Liver (tissue), 9 donors: ENCODE results near the gene TIMM17A. TPM values are rescaled to one million over a fixed set of nuclear protein-coding genes. Genes with fewer than 3 reads are reported as not detected.

Experiments
- DNase-seq: peaks from one replicate; pipeline ENCODE4 v3.0.0-alpha.2; 2017; ENCODE audit warnings: low spot score
- H3K27ac ChIP-seq, 2 donors: one replicate each; pipeline ENCODE4 v1.7.0; 2013; ENCODE audit warnings: inconsistent platforms in 2 of 2, low read length in 2 of 2, control low read depth in 1 of 2, low read depth in 1 of 2, mild to moderate bottlenecking in 1 of 2
- H3K27me3 ChIP-seq, 4 donors: one replicate each; pipeline versions ENCODE4 v1.6.1 to v1.7.0; 2013; ENCODE audit warnings: low read length in 3 of 4, inconsistent platforms in 1 of 4, mild to moderate bottlenecking in 1 of 4, moderate library complexity in 1 of 4; ENCODE audit not compliant: control insufficient read depth in 4 of 4, insufficient read depth in 4 of 4
- H3K36me3 ChIP-seq, 4 donors: one replicate each; pipeline versions ENCODE4 v1.6.1 to v1.7.0; 2013; ENCODE audit warnings: low read length in 3 of 4, mild to moderate bottlenecking in 3 of 4, low read depth in 1 of 4, moderate library complexity in 1 of 4; ENCODE audit not compliant: control insufficient read depth in 4 of 4, insufficient read depth in 3 of 4
- H3K4me1 ChIP-seq, 4 donors: one replicate each; pipeline versions ENCODE4 v1.6.1 to v1.7.0; 2013; ENCODE audit warnings: low read length in 3 of 4, mild to moderate bottlenecking in 3 of 4, moderate library complexity in 1 of 4; ENCODE audit not compliant: control insufficient read depth in 4 of 4, insufficient read depth in 4 of 4
- H3K4me3 ChIP-seq, 3 donors: one replicate each; pipeline versions ENCODE4 v1.6.1 to v1.7.0; 2013; ENCODE audit warnings: low read length in 3 of 3, control low read depth in 1 of 3, low read depth in 1 of 3, mild to moderate bottlenecking in 1 of 3
- H3K9ac ChIP-seq, 2 donors: one replicate each; pipeline ENCODE4 v1.7.0; 2013; ENCODE audit warnings: low read length in 2 of 2, mild to moderate bottlenecking in 2 of 2, moderate library complexity in 2 of 2, control low read depth in 1 of 2, low read depth in 1 of 2
- H3K9me3 ChIP-seq, 4 donors: one replicate each; pipeline versions ENCODE4 v1.6.1 to v1.7.0; 2013; ENCODE audit warnings: low read length in 3 of 4; ENCODE audit not compliant: control insufficient read depth in 4 of 4
- EGR1 ChIP-seq, 2 donors: IDR thresholded peaks; 2 replicates each; pipeline ENCODE4 v1.6.1; 2016 to 2018; ENCODE audit warnings: antibody characterized with exemption in 2 of 2, low read depth in 2 of 2
- FOXA1 ChIP-seq: IDR thresholded peaks from 2 replicates; pipeline ENCODE4 v1.6.1; 2016; ENCODE audit warnings: antibody characterized with exemption
- FOXA2 ChIP-seq: IDR thresholded peaks from 2 replicates; pipeline ENCODE4 v1.6.1; 2016; ENCODE audit warnings: antibody characterized with exemption
- GABPA ChIP-seq, 2 donors: IDR thresholded peaks in 1 of 2; conservative IDR thresholded peaks in 1 of 2; 2 replicates each; pipeline ENCODE4 v1.6.1; 2016; ENCODE audit warnings: antibody characterized with exemption in 2 of 2, mild to moderate bottlenecking in 1 of 2, moderate library complexity in 1 of 2
- HNF4A ChIP-seq, 2 donors: conservative IDR thresholded peaks; 2 replicates each; pipeline ENCODE4 v1.6.1; 2016; ENCODE audit warnings: antibody characterized with exemption in 2 of 2, mild to moderate bottlenecking in 2 of 2
- HNF4G ChIP-seq: IDR thresholded peaks from 2 replicates; pipeline ENCODE4 v1.6.1; 2016; ENCODE audit warnings: antibody characterized with exemption
- JUND ChIP-seq, 2 donors: IDR thresholded peaks; 2 replicates each; pipeline ENCODE4 v1.6.1; 2016; ENCODE audit warnings: antibody characterized with exemption in 2 of 2
- NR2F2 ChIP-seq: IDR thresholded peaks from 2 replicates; pipeline ENCODE4 v1.6.1; 2016; ENCODE audit warnings: antibody characterized with exemption
- RAD21 ChIP-seq, 2 donors: IDR thresholded peaks; 2 replicates each; pipeline ENCODE4 v1.6.1; 2016; ENCODE audit warnings: antibody characterized with exemption in 2 of 2, mild to moderate bottlenecking in 2 of 2
- REST ChIP-seq: IDR thresholded peaks from 2 replicates; pipeline ENCODE4 v1.6.1; 2016; ENCODE audit warnings: antibody characterized with exemption, mild to moderate bottlenecking
- RXRA ChIP-seq, 2 donors: IDR thresholded peaks; 2 replicates each; pipeline ENCODE4 v1.6.1; 2017 to 2018; ENCODE audit warnings: antibody characterized with exemption in 2 of 2, mild to moderate bottlenecking in 1 of 2
- SP1 ChIP-seq: IDR thresholded peaks from 2 replicates; pipeline ENCODE4 v1.6.1; 2018; ENCODE audit warnings: antibody characterized with exemption, mild to moderate bottlenecking
- TAF1 ChIP-seq: conservative IDR thresholded peaks from 2 replicates; pipeline ENCODE4 v1.6.1; 2016; ENCODE audit warnings: antibody characterized with exemption, mild to moderate bottlenecking
- YY1 ChIP-seq: IDR thresholded peaks from 2 replicates; pipeline ENCODE4 v1.6.1; 2016; ENCODE audit warnings: antibody characterized with exemption, mild to moderate bottlenecking
- WGBS: extraction: QIAGEN DNeasy Blood & Tissue Kit; methylation state at CpG from one replicate; pipeline ENCODE4 v1.1.7; 2013; 5-methylcytosine and 5-hydroxymethylcytosine counted together
- polyA plus RNA-seq, 2 donors: library from polyadenylated mRNA; stranded (reverse) in 1 of 2; unstranded in 1 of 2; fragments of 200-250 nt in 1 of 2; fragments of >200 nt in 1 of 2; fragmentation: Nextera tagmentation in 1 of 2; extraction: Ambion mirVana in 1 of 2; gene quantifications; one replicate each; pipeline versions ENCODE4 v1.2.1 to v1.2.3, GENCODE V29; 2013 to 2015
- total RNA-seq, 2 donors: library from RNA; depleted of rRNA; stranded (reverse); fragments of >200 nt; gene quantifications; one replicate each; pipeline ENCODE4 v1.2.3, GENCODE V29; 2014
- TF ChIP-seq, protein P1 (sequence below): fragments of 150-350 bp; IDR thresholded peaks from 2 replicates; pipeline ENCODE4 v1.5.1; 2017; ENCODE audit warnings: improper control_type of control experiment, low read depth, low read length; ENCODE audit not compliant: missing input control
- TF ChIP-seq, protein P2 (sequence below): IDR thresholded peaks from 2 replicates; pipeline ENCODE4 v1.6.1; 2016; ENCODE audit warnings: antibody characterized with exemption
- TF ChIP-seq, protein P3 (sequence below): IDR thresholded peaks from 2 replicates; pipeline ENCODE4 v1.6.1; 2016; ENCODE audit warnings: antibody characterized with exemption
- donor health status: healthy.
- donor health status: healthy.
- donor health status: healthy.
- donor health status: healthy.
- donor health status: healthy.

The TIMM17A gene
- total and polyA plus RNA-seq, 4 donors: 21.1 to 72.1 (median 51.0) TPM

DNA sequence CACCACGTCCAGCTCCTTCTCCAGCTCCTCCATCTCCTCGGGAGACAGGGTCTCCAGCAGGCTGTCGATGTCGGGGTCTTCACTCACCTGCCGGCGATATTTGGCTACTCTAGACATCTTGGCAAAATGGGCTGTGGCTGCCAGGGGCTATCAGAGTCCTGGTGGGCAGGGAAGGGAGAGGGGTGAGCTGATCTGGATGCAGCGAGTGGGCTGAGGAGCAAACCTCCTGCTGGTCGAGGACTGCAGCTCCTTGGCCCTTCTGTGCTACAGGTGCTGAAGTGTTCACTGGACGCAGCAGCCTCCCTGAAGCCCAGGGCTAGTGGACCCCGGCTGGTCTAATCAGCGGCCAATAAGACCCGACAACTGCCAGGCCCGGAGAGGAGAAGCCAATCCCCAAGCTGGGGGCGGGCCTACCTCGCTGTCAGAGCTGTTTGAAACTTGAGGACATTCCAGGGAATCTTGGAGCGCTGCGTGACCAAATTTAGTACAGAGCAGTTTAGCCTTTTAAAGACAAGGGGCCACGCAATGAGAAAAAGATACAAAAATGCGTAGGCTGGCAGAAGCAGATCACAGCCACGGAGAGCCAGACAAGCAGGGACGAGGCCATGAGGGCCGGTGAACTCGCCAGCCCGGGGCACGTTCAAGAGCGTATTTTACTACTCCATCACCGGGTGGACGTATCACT is 8.9 kb upstream of the TIMM17A start, which contains the start of gene LMOD1 (continued):
- TF ChIP-seq, protein P1, sequence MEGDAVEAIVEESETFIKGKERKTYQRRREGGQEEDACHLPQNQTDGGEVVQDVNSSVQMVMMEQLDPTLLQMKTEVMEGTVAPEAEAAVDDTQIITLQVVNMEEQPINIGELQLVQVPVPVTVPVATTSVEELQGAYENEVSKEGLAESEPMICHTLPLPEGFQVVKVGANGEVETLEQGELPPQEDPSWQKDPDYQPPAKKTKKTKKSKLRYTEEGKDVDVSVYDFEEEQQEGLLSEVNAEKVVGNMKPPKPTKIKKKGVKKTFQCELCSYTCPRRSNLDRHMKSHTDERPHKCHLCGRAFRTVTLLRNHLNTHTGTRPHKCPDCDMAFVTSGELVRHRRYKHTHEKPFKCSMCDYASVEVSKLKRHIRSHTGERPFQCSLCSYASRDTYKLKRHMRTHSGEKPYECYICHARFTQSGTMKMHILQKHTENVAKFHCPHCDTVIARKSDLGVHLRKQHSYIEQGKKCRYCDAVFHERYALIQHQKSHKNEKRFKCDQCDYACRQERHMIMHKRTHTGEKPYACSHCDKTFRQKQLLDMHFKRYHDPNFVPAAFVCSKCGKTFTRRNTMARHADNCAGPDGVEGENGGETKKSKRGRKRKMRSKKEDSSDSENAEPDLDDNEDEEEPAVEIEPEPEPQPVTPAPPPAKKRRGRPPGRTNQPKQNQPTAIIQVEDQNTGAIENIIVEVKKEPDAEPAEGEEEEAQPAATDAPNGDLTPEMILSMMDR: no peak

DNA sequence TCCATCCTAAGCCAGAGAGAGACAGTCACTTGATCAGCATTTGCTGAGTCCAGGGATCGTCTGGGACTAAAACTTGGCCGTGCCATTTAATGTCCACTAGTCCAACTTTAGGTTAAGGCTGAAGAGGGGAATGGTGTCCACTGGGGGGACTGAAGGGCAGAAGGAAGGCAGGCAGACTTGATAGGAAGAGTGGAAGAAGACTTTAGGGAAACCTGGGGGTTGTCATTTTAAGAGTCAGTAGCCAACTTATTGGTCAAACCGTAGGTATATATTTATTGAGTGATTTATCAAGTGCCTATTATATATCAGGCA is 7.7 kb upstream of the TIMM17A start:
- Histone ChIP-seq H3K27ac (no peak overlapping the region), H3K9me3 (no peaks in the 10 kb centered on the region), H3K9ac (no peak overlapping the region), H3K36me3 (no peaks in the 10 kb centered on the region), H3K4me3 (no peak overlapping the region), H3K4me1 (no peaks in the 10 kb centered on the region), H3K27me3 (peaks cover 0 to 3% (median 1%) of the 10 kb centered on the region in 4 donors)
- WGBS: 53% methylated on average over 3 of the region's 3 CpGs
- TF ChIP-seq RXRA (IDR thresholded peaks at IDR 0.05) (no peak), NR2F2 (no peak), SP1 (no peak), RAD21 (IDR thresholded peaks at IDR 0.05) (no peak), EGR1 (IDR thresholded peaks at IDR 0.05; ENCODE audit: low read depth in 2 of 2) (no peak), HNF4A (conservative IDR thresholded peaks at IDR 0.05) (no peak), FOXA1 (no peak), JUND (IDR thresholded peaks at IDR 0.05) (no peak), GABPA (IDR thresholded peaks at IDR 0.05 in 1 of 2, conservative IDR thresholded peaks at IDR 0.05 in 1 of 2) (no peak), REST (no peak), FOXA2 (no peak), TAF1 (no peak), YY1 (no peak), HNF4G (no peak)
- TF ChIP-seq, protein P2, sequence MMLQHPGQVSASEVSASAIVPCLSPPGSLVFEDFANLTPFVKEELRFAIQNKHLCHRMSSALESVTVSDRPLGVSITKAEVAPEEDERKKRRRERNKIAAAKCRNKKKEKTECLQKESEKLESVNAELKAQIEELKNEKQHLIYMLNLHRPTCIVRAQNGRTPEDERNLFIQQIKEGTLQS: no peak
- TF ChIP-seq, protein P1: no peak
- TF ChIP-seq, protein P3, sequence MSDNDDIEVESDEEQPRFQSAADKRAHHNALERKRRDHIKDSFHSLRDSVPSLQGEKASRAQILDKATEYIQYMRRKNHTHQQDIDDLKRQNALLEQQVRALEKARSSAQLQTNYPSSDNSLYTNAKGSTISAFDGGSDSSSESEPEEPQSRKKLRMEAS: no peak
- no peak for DNase-seq
